Measurements from ENCODE around the gene TPRA1.

- no peak for TF ChIP-seq POLR2A (IDR thresholded peaks at IDR 0.05)
- no peak for TF ChIP-seq CTCF (IDR thresholded peaks at IDR 0.05)
- no peak for TF ChIP-seq POLR2AphosphoS5 (IDR thresholded peaks at IDR 0.05; ENCODE audit: insufficient read depth in 1 of 2, low read depth in 1 of 2)
Measured at GRCh38 chr3:127613406-127613805, 22.9 kb upstream of the TPRA1 start.
